ENCODE data around the gene POMT1.

- TF ChIP-seq EZH2 (IDR thresholded peaks at IDR 0.05; ENCODE audit: borderline replicate concordance, low read depth, low read length, poor library complexity, severe bottlenecking) (no peak), CTCF (conservative IDR thresholded peaks at IDR 0.05; ENCODE audit: low read depth, low read length) (no peak)
These were observed 42.5 kb downstream of the POMT1 start, which contains the start of gene PRRT1B for GRCh38 chr9:131545003-131545785.

Measured in A673 (cell line).